HG03378 (cell line): ENCODE measurements around the gene ATG7.

Source experiments
- ATAC-seq: cut with Tn5 transposase; IDR thresholded peaks from one replicate; pipeline ENCODE4 v1.9.1; 2021; ENCODE audit warnings: mild to moderate bottlenecking, moderate library complexity; ENCODE audit not compliant: unreplicated experiment

The ATG7 gene

GRCh38 chr3:11546657-11547302 is 274.6 kb downstream of the ATG7 start:
- no peak for ATAC-seq

- ATAC-seq = no peak
Observed at GRCh38 chr3:11547498-11547897, 275.3 kb downstream of the ATG7 start.

GRCh38 chr3:11548721-11549131 is 276.5 kb downstream of the ATG7 start:
- no peak for ATAC-seq

- ATAC-seq = no peak
Observed at GRCh38 chr3:11549580-11550140, 277.5 kb downstream of the ATG7 start.

GRCh38 chr3:11551036-11551435 is 278.8 kb downstream of the ATG7 start:
- ATAC-seq = no peak

GRCh38 chr3:11552289-11553264 is 280.4 kb downstream of the ATG7 start:
- no peak for ATAC-seq

GRCh38 chr3:11553436-11554235 is 281.4 kb downstream of the ATG7 start:
- ATAC-seq = no peak

- no peak for ATAC-seq
Observed at GRCh38 chr3:11554236-11554610, 282.0 kb downstream of the ATG7 start.

GRCh38 chr3:11554666-11555065 is 282.5 kb downstream of the ATG7 start:
- no peak for ATAC-seq

GRCh38 chr3:11555211-11555782 is 283.1 kb downstream of the ATG7 start:
- no peak for ATAC-seq

GRCh38 chr3:11555881-11556633 is 283.9 kb downstream of the ATG7 start:
- ATAC-seq = no peak

GRCh38 chr3:11556851-11557644 is 284.9 kb downstream of the ATG7 start:
- ATAC-seq = no peak

- ATAC-seq = no peak
Observed at GRCh38 chr3:11558002-11558401, 285.8 kb downstream of the ATG7 start.

GRCh38 chr3:11558411-11558903 is 286.3 kb downstream of the ATG7 start:
- no peak for ATAC-seq

- no peak for ATAC-seq
Observed at GRCh38 chr3:11558918-11559815, 287.0 kb downstream of the ATG7 start.

- ATAC-seq = no peak
Observed at GRCh38 chr3:11559816-11560633, 287.8 kb downstream of the ATG7 start.

- ATAC-seq = no peak
Observed at GRCh38 chr3:11560746-11561145, 288.5 kb downstream of the ATG7 start.
